Neural crest cell (in vitro differentiated cells): Measurements from ENCODE around the gene HEMK1. TPM values are rescaled to one million over a fixed set of nuclear protein-coding genes. Genes with fewer than 3 reads are reported as not detected.

ENCODE experiments used
- DNase-seq: peaks from one replicate; pipeline ENCODE4 v3.0.0; 2021; ENCODE audit warnings: low read depth, mixed read lengths, low spot score
- H3K27ac Mint-ChIP-seq: one replicate; pipeline ENCODE4 v1.8.0; 2021; ENCODE audit warnings: mild to moderate bottlenecking, mixed read lengths; ENCODE audit not compliant: unreplicated experiment
- H3K27me3 Mint-ChIP-seq: 2 replicates; pipeline ENCODE4 v1.8.0; 2021; ENCODE audit warnings: low read depth, mild to moderate bottlenecking, mixed read lengths
- H3K36me3 Mint-ChIP-seq: 2 replicates; pipeline ENCODE4 v1.8.0; 2021; ENCODE audit warnings: low read depth, mild to moderate bottlenecking, mixed read lengths
- H3K4me1 Mint-ChIP-seq: 2 replicates; pipeline ENCODE4 v1.8.0; 2021; ENCODE audit warnings: mixed read lengths
- H3K4me3 Mint-ChIP-seq: one replicate; pipeline ENCODE4 v1.8.0; 2021; ENCODE audit warnings: mild to moderate bottlenecking, mixed read lengths
- H3K9me3 Mint-ChIP-seq: 2 replicates; pipeline ENCODE4 v1.8.0; 2021; ENCODE audit warnings: mixed read lengths
- total RNA-seq: library from RNA; stranded (reverse); gene quantifications from 2 replicates; pipeline ENCODE4 v1.2.1, GENCODE V29; 2021
- TF ChIP-seq, protein P1 (sequence below): fragments of 200-600 bp; sonication (generic); conservative IDR thresholded peaks from 2 replicates; pipeline ENCODE4 v1.5.0; 2021; ENCODE audit warnings: antibody characterized with exemption, mild to moderate bottlenecking

HEMK1 gene
- total RNA-seq, 1 donor from 2014 or later, result 22.8 TPM

GRCh38 chr3:50624634-50625033, 55.3 kb downstream of the HEMK1 start:
- no peak overlapping the region for H3K27ac Mint-ChIP-seq
- peaks cover 14% of the 10 kb centered on the region for H3K4me1 Mint-ChIP-seq
- TF ChIP-seq, protein P1, sequence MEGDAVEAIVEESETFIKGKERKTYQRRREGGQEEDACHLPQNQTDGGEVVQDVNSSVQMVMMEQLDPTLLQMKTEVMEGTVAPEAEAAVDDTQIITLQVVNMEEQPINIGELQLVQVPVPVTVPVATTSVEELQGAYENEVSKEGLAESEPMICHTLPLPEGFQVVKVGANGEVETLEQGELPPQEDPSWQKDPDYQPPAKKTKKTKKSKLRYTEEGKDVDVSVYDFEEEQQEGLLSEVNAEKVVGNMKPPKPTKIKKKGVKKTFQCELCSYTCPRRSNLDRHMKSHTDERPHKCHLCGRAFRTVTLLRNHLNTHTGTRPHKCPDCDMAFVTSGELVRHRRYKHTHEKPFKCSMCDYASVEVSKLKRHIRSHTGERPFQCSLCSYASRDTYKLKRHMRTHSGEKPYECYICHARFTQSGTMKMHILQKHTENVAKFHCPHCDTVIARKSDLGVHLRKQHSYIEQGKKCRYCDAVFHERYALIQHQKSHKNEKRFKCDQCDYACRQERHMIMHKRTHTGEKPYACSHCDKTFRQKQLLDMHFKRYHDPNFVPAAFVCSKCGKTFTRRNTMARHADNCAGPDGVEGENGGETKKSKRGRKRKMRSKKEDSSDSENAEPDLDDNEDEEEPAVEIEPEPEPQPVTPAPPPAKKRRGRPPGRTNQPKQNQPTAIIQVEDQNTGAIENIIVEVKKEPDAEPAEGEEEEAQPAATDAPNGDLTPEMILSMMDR, result no peak
- no peak for DNase-seq
- H3K4me3 Mint-ChIP-seq, result no peak overlapping the region
- no peaks in the 10 kb centered on the region for H3K27me3 Mint-ChIP-seq
- no peaks in the 10 kb centered on the region for H3K36me3 Mint-ChIP-seq
- H3K9me3 Mint-ChIP-seq, result no peaks in the 10 kb centered on the region

DNA sequence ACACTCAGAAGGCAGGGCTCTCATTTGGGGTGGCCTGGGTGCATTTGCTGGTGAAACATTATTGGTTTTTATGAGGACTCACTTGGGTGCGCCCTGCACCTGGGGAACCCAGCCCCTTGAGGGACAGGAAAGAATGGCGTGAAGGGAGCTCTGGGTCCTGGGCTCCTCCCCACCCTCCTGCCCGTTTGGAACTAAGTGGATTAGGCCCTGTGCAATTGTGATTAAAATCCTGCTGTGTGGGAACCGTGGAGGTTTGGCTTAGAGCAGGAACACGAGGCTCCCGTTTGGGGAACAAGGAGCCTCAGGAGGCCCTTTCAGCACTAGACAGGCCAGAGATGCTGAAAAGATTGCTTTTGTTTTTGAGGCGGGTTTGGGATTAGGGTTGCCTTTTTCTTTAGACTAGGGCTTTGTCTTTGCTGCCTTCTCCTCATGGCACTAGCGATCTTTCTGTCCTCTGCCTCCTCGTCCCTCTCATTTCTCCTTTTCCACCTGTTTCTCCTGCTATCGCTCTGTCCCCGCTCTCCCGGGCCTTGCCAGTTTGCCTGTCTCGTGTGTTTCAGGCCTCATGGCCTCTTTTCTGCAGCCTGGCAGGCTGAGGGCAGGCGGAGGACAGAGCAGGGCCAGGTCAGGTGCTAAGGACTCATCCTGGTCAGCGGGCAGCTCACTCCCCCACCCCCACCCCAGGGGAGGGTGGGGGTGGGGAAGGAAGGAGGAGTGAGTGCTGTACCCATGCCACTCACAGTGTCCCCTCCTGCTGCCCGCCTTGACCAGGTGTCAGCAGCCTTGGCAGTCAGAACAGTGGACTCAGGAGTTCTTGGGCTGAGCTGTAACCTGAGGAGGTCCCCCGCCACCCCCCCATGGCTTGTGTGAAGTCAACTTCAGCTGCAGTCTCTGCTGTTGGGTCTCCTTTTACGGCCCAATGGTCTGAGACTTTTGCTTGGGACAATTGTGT, 56.2 kb downstream of the HEMK1 start:
- Mint-ChIP-seq H3K36me3 (no peaks in the 10 kb centered on the region), H3K27me3 (no peaks in the 10 kb centered on the region), H3K4me3 (no peak overlapping the region), H3K4me1 (peaks cover 14% of the 10 kb centered on the region), H3K27ac (no peak overlapping the region), H3K9me3 (no peaks in the 10 kb centered on the region)
- TF ChIP-seq, protein P1, result no peak
- no peak for DNase-seq

- H3K4me3 Mint-ChIP-seq, result no peak overlapping the region
- H3K9me3 Mint-ChIP-seq, result no peaks in the 10 kb centered on the region
- no peaks in the 10 kb centered on the region for H3K36me3 Mint-ChIP-seq
- no peak overlapping the region for H3K27ac Mint-ChIP-seq
- no peak for DNase-seq
- TF ChIP-seq, protein P1, result no peak
- H3K27me3 Mint-ChIP-seq, result no peaks in the 10 kb centered on the region
- peaks cover 14% of the 10 kb centered on the region for H3K4me1 Mint-ChIP-seq
Measured at GRCh38 chr3:50626401-50626800, 57.1 kb downstream of the HEMK1 start.

DNA sequence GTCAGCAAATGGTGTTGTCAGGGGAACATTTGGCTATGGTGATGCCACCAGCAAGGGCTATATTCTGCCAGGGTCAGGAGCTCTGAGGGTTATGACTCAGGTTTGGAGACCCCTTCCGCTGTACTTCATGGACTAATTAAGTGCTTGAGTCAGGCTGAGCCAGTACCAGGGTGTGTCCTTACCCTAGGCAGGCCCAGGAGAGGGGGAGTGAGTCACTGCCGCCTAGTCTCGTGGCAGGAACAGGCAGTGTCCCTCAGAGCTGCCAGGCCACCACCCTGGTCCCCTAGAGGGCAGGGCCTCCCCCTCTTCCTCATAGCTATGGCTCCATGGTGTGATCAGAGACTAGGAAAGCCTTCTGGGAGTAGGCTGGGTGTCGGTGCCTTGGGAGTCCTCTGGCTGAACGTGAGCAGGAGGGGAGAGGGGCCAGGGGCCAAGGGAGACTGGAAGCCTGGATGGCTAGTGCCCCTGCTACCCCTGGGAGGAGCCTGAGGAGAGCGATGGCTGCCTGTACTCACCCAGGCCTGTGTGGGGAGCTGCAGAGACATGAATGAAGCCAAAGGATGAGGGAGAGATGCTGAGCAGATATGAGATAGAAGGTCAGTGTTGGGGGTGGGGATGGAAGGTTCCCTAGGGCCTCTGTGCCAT, 58.2 kb downstream of the HEMK1 start:
- Mint-ChIP-seq H3K9me3 (no peaks in the 10 kb centered on the region), H3K4me3 (no peak overlapping the region), H3K27ac (peak overlapping the region; percentile 68), H3K36me3 (no peaks in the 10 kb centered on the region), H3K4me1 (peaks cover 14% of the 10 kb centered on the region), H3K27me3 (no peaks in the 10 kb centered on the region)
- TF ChIP-seq, protein P1, result peak; percentile 38
- DNase-seq, result no peak

- TF ChIP-seq, protein P1, result no peak
- peaks cover 14% of the 10 kb centered on the region for H3K4me1 Mint-ChIP-seq
- H3K36me3 Mint-ChIP-seq, result no peaks in the 10 kb centered on the region
- no peak overlapping the region for H3K4me3 Mint-ChIP-seq
- no peaks in the 10 kb centered on the region for H3K27me3 Mint-ChIP-seq
- H3K27ac Mint-ChIP-seq, result no peak overlapping the region
- DNase-seq, result no peak
- H3K9me3 Mint-ChIP-seq, result no peaks in the 10 kb centered on the region
Measured at GRCh38 chr3:50628601-50629000, 59.3 kb downstream of the HEMK1 start.
